T-helper 22 cell (primary cell): ENCODE data around the gene CDK3.
"Not testable (repeated sequence)": the region's sequence is repeated elsewhere in the genome, so short reads cannot be mapped to it uniquely, and the experiment has no call there.

Experiments
- DNase-seq: peaks from one replicate; pipeline ENCODE4 v3.0.0-alpha.2; 2020; ENCODE audit warnings: low read depth

The CDK3 gene

DNA sequence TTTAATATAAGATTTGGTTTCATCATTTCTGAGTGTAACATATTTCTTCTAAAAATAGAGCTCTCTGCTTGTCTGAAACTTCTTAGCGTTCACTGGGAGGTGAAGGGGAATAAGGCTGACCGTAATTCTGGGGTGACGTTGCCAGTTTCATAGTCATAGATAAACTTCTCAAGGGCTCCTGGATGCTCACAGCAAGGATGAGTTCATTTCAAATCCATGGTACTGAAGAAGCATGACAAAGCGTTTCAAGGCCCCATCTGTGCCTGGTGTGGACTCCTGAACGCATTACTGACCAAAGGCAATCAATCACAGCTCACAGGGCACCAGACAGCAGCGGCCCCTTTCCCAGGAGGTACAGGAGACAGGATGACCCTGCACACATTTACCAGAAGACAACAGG lies 38.5 kb downstream of the CDK3 start:
- no peak for DNase-seq

- DNase-seq, result no peak
These were observed 39.7 kb downstream of the CDK3 start for GRCh38 chr17:76040376-76040775.

DNA sequence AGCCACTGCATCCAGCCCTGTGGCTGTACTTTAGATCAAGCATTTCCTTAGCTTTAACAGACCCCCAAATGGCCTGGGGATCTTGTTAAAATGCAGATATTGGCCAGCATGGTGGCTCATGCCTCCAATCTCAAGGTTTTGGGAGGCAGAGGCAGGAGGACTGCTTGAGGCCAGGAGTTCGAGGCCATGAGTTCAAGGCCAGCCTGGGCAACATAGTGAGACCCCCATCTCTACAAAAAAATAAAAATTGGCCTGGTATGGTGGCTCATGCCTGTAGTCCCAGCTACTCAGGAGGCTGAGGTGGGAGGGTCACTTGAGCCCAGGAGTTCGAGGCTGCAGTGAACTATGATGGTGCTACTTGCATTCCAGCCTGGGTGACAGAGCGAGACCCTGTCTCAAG lies 42.2 kb downstream of the CDK3 start:
- DNase-seq, result not testable (repeated sequence)

GRCh38 chr17:76044475-76045007 lies 43.9 kb downstream of the CDK3 start:
- not testable (repeated sequence) for DNase-seq

- DNase-seq, result no peak
These were observed 45.4 kb downstream of the CDK3 start for GRCh38 chr17:76046064-76046463.

DNA sequence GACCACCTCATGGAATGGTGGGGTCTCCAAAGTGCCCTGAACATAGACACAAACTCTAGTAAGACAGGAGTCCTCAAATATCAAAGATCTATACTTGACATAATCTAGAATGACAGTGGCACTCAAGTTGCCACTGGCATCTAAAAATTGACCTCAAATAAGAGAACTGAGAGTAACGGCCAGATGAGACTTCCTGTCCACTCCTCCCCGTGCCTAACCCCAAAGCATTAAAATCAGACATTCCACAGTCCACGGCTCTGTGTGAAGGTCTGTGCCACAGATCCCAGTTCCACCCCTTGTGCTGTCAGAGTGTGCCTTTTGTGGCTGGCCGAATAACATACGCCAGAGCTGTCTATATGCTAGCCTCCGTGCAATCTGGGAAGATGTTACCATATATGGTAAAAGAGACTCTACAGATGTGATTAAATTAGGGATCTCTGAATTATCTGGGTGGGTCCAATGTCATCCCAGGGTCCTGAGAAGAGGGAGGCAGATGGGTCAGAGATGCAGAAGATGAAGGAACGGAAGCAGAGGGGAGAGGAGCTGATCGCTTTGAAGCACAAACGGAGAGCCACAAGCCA lies 47.5 kb downstream of the CDK3 start:
- DNase-seq, result no peak

DNA sequence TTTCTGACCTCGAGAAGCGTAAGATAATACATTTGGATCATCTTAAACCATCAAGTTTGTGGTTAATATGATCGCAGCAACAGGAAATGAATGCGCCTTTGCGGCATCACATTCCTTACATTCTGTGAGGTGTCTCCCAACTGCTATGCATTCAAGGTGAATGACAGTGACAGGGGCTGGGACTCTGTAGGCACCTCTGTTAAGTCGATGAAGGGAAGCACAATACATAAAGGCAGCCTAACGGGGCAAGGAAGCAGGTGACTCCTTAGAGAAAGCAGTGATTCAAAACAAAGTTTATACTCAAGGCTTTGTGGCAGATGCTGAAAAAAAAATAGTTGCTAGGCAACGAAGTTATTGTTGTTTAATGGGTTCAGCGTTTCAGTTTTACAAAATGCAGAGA lies 48.1 kb downstream of the CDK3 start:
- no peak for DNase-seq

GRCh38 chr17:76049239-76049638 lies 48.6 kb downstream of the CDK3 start:
- no peak for DNase-seq

DNA sequence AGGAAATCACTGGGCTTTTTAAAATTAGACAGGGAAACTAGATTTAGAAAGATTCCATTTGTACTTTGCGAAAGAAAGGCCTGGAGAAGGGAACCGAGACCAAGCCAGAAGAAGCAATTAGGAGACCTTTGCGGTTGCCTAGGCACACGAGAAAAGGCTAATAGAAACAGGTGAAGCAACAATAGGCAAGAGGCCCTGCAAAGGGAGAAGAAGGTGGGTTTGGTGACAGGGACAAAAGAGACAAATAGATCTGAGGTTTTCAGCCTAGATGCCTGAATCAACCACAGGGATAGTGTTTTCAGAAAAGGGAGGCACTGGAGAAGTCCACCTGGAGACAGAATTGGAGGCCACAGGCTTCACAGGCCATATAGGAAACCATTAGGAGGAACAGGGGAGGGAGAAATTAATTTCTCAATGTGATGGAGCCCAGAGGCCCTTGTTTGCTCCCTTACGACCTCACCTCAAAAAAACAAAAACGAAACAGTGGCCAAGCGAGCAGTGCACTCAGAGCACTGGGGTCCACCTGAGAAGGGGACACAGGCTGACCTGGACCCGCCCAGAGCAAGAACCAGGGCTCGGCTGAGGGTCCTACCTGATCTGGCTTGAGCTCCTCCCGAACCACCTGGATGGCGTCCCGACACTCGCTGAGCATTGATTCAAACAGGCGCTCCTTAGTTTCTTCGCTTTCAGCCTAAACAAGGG lies 49.3 kb downstream of the CDK3 start:
- DNase-seq, result no peak

GRCh38 chr17:76050538-76051467 lies 50.1 kb downstream of the CDK3 start:
- DNase-seq, result no peak

DNA sequence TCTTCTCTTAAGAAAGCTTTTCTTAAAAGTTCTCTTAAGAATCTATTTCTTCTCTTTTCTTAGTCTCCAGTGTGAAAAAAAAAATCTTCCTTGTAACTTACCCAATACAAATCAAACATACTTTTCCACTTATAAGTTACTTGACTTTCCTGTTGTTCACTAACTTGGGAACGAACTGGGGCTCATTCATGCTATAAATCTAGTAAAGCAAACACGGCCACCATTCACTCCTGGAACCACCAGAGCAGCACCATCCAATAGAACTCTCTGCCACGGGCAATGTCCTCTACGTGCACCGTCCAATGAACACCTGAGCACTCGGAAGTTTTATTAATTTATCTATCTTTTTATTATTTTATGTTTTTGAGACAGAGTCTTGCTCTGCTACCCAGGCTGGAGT lies 50.9 kb downstream of the CDK3 start:
- no peak for DNase-seq

DNA sequence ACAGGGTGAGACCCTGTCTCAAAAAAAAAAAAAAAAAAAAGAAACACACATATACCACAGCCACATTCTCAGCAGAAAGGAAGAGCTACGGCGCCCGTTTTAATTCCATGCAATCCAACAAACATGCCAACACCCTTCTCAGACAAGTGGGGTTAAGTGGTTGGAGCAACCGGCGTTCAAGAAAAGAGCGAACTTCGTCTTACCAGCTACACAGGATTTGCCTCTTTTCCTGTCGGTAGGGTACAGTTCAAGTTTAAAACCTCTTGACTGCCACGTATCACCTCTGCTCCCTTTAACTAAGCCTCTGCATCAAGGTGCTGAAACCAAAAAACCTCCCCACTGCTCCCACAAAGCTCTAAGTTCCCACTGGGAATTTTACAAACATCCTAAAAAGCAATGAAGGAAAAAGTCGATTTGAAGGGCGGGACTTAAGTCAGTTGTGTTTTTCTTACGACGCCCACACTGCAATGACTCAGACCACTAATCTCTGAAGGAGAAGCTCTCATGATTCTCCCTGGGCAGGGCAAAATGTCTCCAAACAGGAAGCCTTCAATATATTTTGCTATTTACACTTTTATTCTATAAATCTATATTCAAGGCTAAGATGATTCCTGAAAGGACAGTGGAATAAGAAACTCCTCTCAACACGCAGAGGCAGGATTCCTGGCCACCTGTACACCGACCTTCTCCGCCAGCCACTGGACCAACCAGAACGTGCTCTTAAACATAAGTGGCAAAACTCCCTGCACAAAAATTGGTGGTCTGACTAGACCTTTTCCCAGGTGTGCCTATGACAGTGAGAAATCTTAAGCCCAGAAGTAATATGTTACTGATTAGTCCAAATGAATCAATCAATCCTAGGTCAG lies 52.8 kb downstream of the CDK3 start:
- no peak for DNase-seq

- DNase-seq, result no peak
These were observed 53.4 kb downstream of the CDK3 start for GRCh38 chr17:76054112-76054476.
